Spleen (tissue), 11 donors: Measurements from ENCODE around the gene ULK2. TPM values are rescaled to one million over a fixed set of nuclear protein-coding genes. Genes with fewer than 3 reads are reported as not detected.

Experiments
- DNase-seq: peaks from one replicate; pipeline ENCODE4 v3.0.0-alpha.2; 2020
- H3K27ac ChIP-seq, 8 donors: fragments of 200-600 bp; sonication (generic) in 7 of 8; 1 replicate in 4 of 8; 2 replicates in 4 of 8; pipeline versions ENCODE4 v1.5.0 to v1.8.0; 2016 to 2021; ENCODE audit warnings: inconsistent platforms in 4 of 8, mild to moderate bottlenecking in 4 of 8, moderate library complexity in 1 of 8
- H3K27me3 ChIP-seq, 7 donors: fragments of 200-600 bp; sonication (generic) in 6 of 7; replicated peaks in 1 of 7; 1 replicate in 4 of 7; 2 replicates in 3 of 7; pipeline versions ENCODE4 v1.5.0 to v1.8.0; 2016 to 2021; ENCODE audit warnings: inconsistent platforms in 3 of 7, mild to moderate bottlenecking in 1 of 7
- H3K36me3 ChIP-seq, 6 donors: fragments of 200-600 bp; sonication (generic) in 5 of 6; 1 replicate in 4 of 6; 2 replicates in 2 of 6; pipeline versions ENCODE4 v1.5.0 to v1.8.0; 2016 to 2021; ENCODE audit warnings: inconsistent platforms in 2 of 6
- H3K4me1 ChIP-seq, 6 donors: fragments of 200-600 bp; sonication (generic) in 5 of 6; 1 replicate in 3 of 6; 2 replicates in 3 of 6; pipeline versions ENCODE4 v1.5.0 to v1.8.0; 2016 to 2021; ENCODE audit warnings: inconsistent platforms in 3 of 6
- H3K4me3 ChIP-seq, 8 donors: fragments of 200-600 bp; sonication (generic) in 7 of 8; 1 replicate in 4 of 8; 2 replicates in 4 of 8; pipeline versions ENCODE4 v1.5.0 to v1.8.0; 2016 to 2021; ENCODE audit warnings: inconsistent platforms in 4 of 8, mild to moderate bottlenecking in 4 of 8, moderate library complexity in 2 of 8
- H3K9me3 ChIP-seq, 8 donors: fragments of 200-600 bp; sonication (generic) in 7 of 8; 1 replicate in 4 of 8; 2 replicates in 4 of 8; pipeline versions ENCODE4 v1.5.0 to v1.8.0; 2016 to 2021; ENCODE audit warnings: inconsistent platforms in 4 of 8
- POLR2A ChIP-seq, 3 donors: fragments of 450-650 bp; IDR thresholded peaks; one replicate each; pipeline ENCODE4 v1.5.1; 2017; ENCODE audit warnings: antibody characterized with exemption in 3 of 3, mild to moderate bottlenecking in 1 of 3
- POLR2AphosphoS5 ChIP-seq, 3 donors: sonication (generic); formaldehyde crosslinking; IDR thresholded peaks; one replicate each; pipeline ENCODE4 v1.5.1; 2017; ENCODE audit warnings: antibody characterized with exemption in 3 of 3
- WGBS, 5 donors: extraction: QIAGEN DNeasy Blood & Tissue Kit in 3 of 5; methylation state at CpG; one replicate each; pipeline versions ENCODE4 v1.1.5 to v1.1.7; 2013 to 2018; 5-methylcytosine and 5-hydroxymethylcytosine counted together
- intact Hi-C: fragments of 100-400 bp; cut with DNase I; formaldehyde crosslinking; loops from one replicate; pipeline ENCODE4 v1.15.0; 2023; ENCODE audit warnings: low total_unique reads
- polyA plus RNA-seq, 3 donors: library from polyadenylated mRNA; stranded (reverse); fragments of 200-250 nt; gene quantifications; one replicate each; pipeline ENCODE4 v1.2.1, GENCODE V29; 2013
- total RNA-seq, 7 donors: library from RNA; depleted of rRNA in 3 of 7; stranded (reverse); fragments of >200 nt in 3 of 7; fragmentation: NEBNext Ultra II Directional in 4 of 7; extraction: Animal tissue kit (Norgen Biotek cat#: 25700) in 4 of 7; gene quantifications; one replicate each; pipeline versions ENCODE4 v1.1.0 to v1.2.1, GENCODE V29; 2016 to 2021
- TF ChIP-seq, protein P1 (sequence below), 11 experiments: fragments of 200-600 bp in 7 of 11; fragments of 450-650 bp in 4 of 11; sonication (generic) in 4 of 11; IDR thresholded peaks in 8 of 11; conservative IDR thresholded peaks in 3 of 11; 1 replicate in 7 of 11; 2 replicates in 4 of 11; pipeline versions ENCODE4 v1.4.0 to v1.8.0; 2016 to 2021; ENCODE audit warnings: antibody characterized with exemption in 11 of 11, inconsistent platforms in 4 of 11, mild to moderate bottlenecking in 1 of 11
- donor health status: healthy with polysubstance abuse.
- donor health status: DM: no; HTN: no; CAD: no; lungs with moderate emphysema.
- donor health status: DM: no; HTN: no; CAD: no.
- donor health status: Bipolar disorder and iron deficiency.
- donor health status: healthy.
- donor health status: DM: no; HTN: no; CAD: no.
- donor health status: DM: yes; HTN: yes; CAD: no.

Gene ULK2
- total and polyA plus RNA-seq, 10 donors, result 2.7 to 20.9 (median 14.0) TPM

DNA sequence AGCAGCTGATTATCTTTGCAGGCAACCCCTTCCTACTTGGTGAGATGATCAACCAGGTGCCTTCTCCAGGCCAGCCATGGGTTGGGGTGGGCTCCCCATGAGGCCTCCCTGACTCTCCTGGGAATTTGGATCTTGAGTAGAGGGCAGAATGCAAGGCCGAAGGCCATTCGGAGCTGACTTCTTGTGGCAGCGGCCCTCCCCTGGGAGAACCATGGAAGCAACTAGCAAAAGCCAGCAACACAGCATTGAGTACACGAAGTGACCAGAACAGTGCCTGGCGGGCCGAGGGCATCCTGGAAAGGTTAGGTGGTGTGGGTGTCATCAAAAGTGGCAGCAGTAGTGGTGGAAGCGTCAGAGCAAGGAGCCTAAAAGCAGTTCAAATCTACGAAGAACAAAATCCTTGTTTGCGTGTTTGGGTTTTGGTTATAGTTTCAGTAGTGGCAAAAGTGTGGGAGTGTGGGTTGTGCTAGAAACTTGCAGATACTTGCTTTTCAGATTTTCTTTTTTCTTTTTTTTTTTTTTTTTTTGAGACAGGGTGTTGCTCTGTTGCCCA lies 117.6 kb downstream of the ULK2 start:
- DNase-seq, result peak; percentile 66
- H3K36me3 ChIP-seq, result no peaks in the 10 kb centered on the region
- no peaks in the 10 kb centered on the region for H3K9me3 ChIP-seq
- peaks cover 2 to 32% (median 27%) of the 10 kb centered on the region in 6 donors for H3K4me1 ChIP-seq
- no peak overlapping the region for H3K27ac ChIP-seq
- no peak overlapping the region for H3K4me3 ChIP-seq
- WGBS, 5 donors, result 84 to 94% (median 88%) methylated on average over 9 of the region's 9 CpGs
- peaks cover 0 to 23% (median 0%) of the 10 kb centered on the region in 7 donors for H3K27me3 ChIP-seq
- TF ChIP-seq, protein P1, sequence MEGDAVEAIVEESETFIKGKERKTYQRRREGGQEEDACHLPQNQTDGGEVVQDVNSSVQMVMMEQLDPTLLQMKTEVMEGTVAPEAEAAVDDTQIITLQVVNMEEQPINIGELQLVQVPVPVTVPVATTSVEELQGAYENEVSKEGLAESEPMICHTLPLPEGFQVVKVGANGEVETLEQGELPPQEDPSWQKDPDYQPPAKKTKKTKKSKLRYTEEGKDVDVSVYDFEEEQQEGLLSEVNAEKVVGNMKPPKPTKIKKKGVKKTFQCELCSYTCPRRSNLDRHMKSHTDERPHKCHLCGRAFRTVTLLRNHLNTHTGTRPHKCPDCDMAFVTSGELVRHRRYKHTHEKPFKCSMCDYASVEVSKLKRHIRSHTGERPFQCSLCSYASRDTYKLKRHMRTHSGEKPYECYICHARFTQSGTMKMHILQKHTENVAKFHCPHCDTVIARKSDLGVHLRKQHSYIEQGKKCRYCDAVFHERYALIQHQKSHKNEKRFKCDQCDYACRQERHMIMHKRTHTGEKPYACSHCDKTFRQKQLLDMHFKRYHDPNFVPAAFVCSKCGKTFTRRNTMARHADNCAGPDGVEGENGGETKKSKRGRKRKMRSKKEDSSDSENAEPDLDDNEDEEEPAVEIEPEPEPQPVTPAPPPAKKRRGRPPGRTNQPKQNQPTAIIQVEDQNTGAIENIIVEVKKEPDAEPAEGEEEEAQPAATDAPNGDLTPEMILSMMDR (IDR thresholded peaks at IDR 0.05 in 8 of 11, conservative IDR thresholded peaks at IDR 0.05 in 3 of 11), result no peak
- TF ChIP-seq POLR2AphosphoS5 (IDR thresholded peaks at IDR 0.05) (no peak), POLR2A (IDR thresholded peaks at IDR 0.05) (no peak)
- intact Hi-C loops, result no loop called here

GRCh38 chr17:19748807-19749193 lies 118.9 kb downstream of the ULK2 start:
- H3K4me3 ChIP-seq, result no peak overlapping the region
- H3K27me3 ChIP-seq, result peaks cover 0 to 30% (median 0%) of the 10 kb centered on the region in 7 donors
- H3K36me3 ChIP-seq, result no peaks in the 10 kb centered on the region
- TF ChIP-seq POLR2A (IDR thresholded peaks at IDR 0.05) (no peak), POLR2AphosphoS5 (IDR thresholded peaks at IDR 0.05) (no peak)
- no peaks in the 10 kb centered on the region for H3K9me3 ChIP-seq
- no peak for DNase-seq
- intact Hi-C loops, result no loop called here
- peaks cover 7 to 30% (median 26%) of the 10 kb centered on the region in 6 donors for H3K4me1 ChIP-seq
- no peak overlapping the region for H3K27ac ChIP-seq
- WGBS, 5 donors, result 78 to 88% (median 86%) methylated on average over 12 to 13 of the region's 13 CpGs

DNA sequence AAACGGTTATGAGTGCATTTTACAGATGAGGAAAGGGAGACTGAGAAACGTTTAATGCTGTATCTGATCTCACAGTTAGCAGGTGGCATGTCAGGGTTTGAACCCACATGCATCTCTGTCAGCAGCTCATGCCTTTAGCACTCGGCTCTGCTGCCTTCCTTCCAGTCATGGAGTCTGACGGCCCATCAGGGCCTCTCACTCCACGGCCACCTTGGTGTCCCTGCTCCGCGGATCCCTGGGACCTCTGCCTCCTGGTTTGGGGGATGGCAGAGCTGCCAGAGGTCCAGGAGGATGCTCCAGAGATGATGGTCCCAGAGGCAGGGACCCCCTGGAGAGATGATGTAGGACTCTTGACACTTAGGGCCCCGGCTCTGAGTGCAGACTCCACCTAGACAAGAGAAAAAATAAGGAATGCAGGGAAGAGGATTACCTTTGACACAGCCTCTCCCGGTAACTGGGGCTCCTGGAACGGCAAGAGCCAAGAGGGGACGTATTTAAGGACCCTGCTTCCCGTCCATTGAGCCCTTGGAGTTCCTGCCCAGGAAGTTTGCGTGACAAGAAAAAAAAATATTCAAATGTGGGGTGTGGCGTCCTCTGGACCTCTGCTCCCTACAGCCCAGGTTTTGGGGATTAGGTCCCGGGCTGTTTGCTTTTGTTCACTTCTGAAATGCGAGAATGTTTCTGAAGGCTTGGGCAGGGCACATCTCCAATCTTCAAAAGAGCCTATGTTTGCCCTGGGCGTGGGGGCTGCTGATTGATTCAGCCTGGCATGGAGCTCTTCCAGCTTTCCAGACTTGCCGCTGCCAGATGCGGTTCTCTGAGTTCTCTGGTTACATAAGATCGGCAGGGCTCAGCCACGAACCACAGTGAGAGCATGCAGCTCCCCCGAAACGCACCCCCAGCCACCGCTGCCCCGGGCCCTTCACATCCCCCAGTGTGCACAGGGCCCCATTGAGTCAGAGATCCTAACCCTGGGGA lies 119.6 kb downstream of the ULK2 start, which contains the start of gene ALDH3A1:
ALDH3A1 (minus strand) TSS at position 470 of the 978 bp plus-strand sequence. CDS start 3,169 bp downstream, outside the sequence.
- WGBS, 5 donors, result 67 to 81% (median 73%) methylated on average over 21 to 25 of the region's 25 CpGs
- H3K4me3 ChIP-seq, result no peak within 1 kb of the TSS
- TF ChIP-seq, protein P1 (IDR thresholded peaks at IDR 0.05 in 8 of 11, conservative IDR thresholded peaks at IDR 0.05 in 3 of 11), result no peak
- TF ChIP-seq POLR2AphosphoS5 (IDR thresholded peaks at IDR 0.05) (no peak), POLR2A (IDR thresholded peaks at IDR 0.05) (no peak)
- H3K4me1 ChIP-seq, result peaks cover 7 to 23% (median 19%) of the 10 kb centered on the region in 6 donors
- H3K36me3 ChIP-seq, result no peaks in the 10 kb centered on the region
- H3K27ac ChIP-seq, result no peak within 1 kb of the TSS
- intact Hi-C loops, result no loop called here
- H3K9me3 ChIP-seq, result no peaks in the 10 kb centered on the region
- peaks cover 0 to 30% (median 0%) of the 10 kb centered on the region in 7 donors for H3K27me3 ChIP-seq
- DNase-seq, result no peak

DNA sequence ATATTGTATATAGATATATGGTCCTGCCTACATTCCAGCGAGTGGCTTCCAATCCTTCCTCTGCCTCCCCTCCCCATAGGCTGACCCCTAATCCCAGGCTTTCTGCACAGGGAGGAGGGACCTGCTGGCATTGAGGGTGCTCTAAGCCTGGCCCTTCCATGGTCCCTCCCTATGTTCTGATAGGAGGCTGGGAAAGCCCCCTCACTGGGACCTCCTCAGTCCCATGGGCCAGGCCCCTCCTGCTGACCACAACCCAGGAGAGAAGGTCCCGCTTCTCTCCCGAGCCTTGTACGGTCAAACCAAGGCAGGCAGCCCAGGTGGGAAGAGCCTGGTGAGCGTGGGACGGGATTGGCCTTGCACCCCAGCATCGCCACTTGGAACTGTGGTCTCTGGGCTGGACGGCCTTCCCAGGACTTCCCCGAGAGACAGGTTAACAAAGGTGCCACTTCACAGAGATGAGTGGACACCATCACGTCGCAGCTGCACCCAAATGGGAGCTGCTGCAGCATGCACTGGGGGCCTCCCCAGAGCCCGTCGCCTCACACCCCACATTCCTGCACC lies 120.5 kb downstream of the ULK2 start:
- no peaks in the 10 kb centered on the region for H3K9me3 ChIP-seq

More for the DNA sequence above, 120.5 kb downstream of the ULK2 start:
- H3K27ac ChIP-seq, result no peak overlapping the region
- H3K4me1 ChIP-seq, result peaks cover 7 to 17% (median 14%) of the 10 kb centered on the region in 6 donors
- no peak for DNase-seq
- peaks cover 0 to 30% (median 0%) of the 10 kb centered on the region in 7 donors for H3K27me3 ChIP-seq
- H3K4me3 ChIP-seq, result no peak overlapping the region
- H3K36me3 ChIP-seq, result no peaks in the 10 kb centered on the region
- WGBS, 5 donors, result 91 to 96% (median 94%) methylated on average over 13 of the region's 13 CpGs
- intact Hi-C loops, result no loop called here
- TF ChIP-seq POLR2A (IDR thresholded peaks at IDR 0.05) (no peak), POLR2AphosphoS5 (IDR thresholded peaks at IDR 0.05) (no peak)
- TF ChIP-seq, protein P1 (IDR thresholded peaks at IDR 0.05 in 8 of 11, conservative IDR thresholded peaks at IDR 0.05 in 3 of 11), result no peak
